ENCODE data around the gene CELSR2.

The CELSR2 gene

GRCh38 chr1:109270623-109271317 is 21.4 kb downstream of the CELSR2 start:
- Histone ChIP-seq H3K9me3 (ENCODE audit: control insufficient read depth, insufficient read depth, low read depth, low read length) (no peaks in the 10 kb centered on the region), H3K27ac (ENCODE audit: extremely low read depth, low read depth, low read length) (no peak overlapping the region), H3K4me1 (ENCODE audit: control insufficient read depth, insufficient read depth, low read length) (peaks cover 7% of the 10 kb centered on the region), H3K36me3 (ENCODE audit: control insufficient read depth in 2 of 2, insufficient read depth in 1 of 2, low read length in 2 of 2) (peaks cover 0 to 73% of the 10 kb centered on the region in 2 experiments; a peak in 1 of 3 replicates), H3K4me3 (ENCODE audit: low read depth, low read length) (no peak overlapping the region)
- ChIA-PET CTCF (no interaction called here), POLR2A (no interaction called here)
- no peak for TF ChIP-seq ZNF221 (tag by site-specific recombination; IDR thresholded peaks at IDR 0.05; ENCODE audit: borderline replicate concordance)
- TF ChIP-seq ZNF157 (tag by site-specific recombination; IDR thresholded peaks at IDR 0.05) = no peak
- TF ChIP-seq SCRT1 (tag by site-specific recombination; IDR thresholded peaks at IDR 0.05; ENCODE audit: borderline replicate concordance) = peak; percentile 54; the same call in 1 of the 2 replicates
- TF ChIP-seq ZNF777 (tag by site-specific recombination; IDR thresholded peaks at IDR 0.05; ENCODE audit: borderline replicate concordance) = no peak
- no peak for TF ChIP-seq ZNF76 (tag by site-specific recombination; IDR thresholded peaks at IDR 0.05; ENCODE audit: borderline replicate concordance, low read depth)
- TF ChIP-seq ZNF747 (tag by site-specific recombination; IDR thresholded peaks at IDR 0.05) = no peak

- TF ChIP-seq ZNF404 (tag by site-specific recombination; IDR thresholded peaks at IDR 0.05) (no peak), ZNF280D (tag by site-specific recombination; IDR thresholded peaks at IDR 0.05) (no peak), ZNF398 (tag by site-specific recombination; IDR thresholded peaks at IDR 0.05) (no peak)
- H3K9me3 ChIP-seq (ENCODE audit: control insufficient read depth, insufficient read depth, low read depth, low read length) = no peaks in the 10 kb centered on the region
- POLR2A ChIA-PET = no interaction called here
- H3K4me1 ChIP-seq (ENCODE audit: control insufficient read depth, insufficient read depth, low read length) = peaks cover 7% of the 10 kb centered on the region
- no peak overlapping the region for H3K27ac ChIP-seq (ENCODE audit: extremely low read depth, low read depth, low read length)
- H3K4me3 ChIP-seq (ENCODE audit: low read depth, low read length) = no peak overlapping the region
- CTCF ChIA-PET = no interaction called here
- H3K36me3 ChIP-seq (ENCODE audit: control insufficient read depth in 2 of 2, insufficient read depth in 1 of 2, low read length in 2 of 2) = peaks cover 0 to 67% of the 10 kb centered on the region in 2 experiments; a peak in 1 of 3 replicates
These were observed 22.1 kb downstream of the CELSR2 start for GRCh38 chr1:109271458-109271857.

- Histone ChIP-seq H3K36me3 (ENCODE audit: control insufficient read depth in 2 of 2, insufficient read depth in 1 of 2, low read length in 2 of 2) (peaks cover 0 to 64% of the 10 kb centered on the region in 2 experiments; a peak in 1 of 3 replicates), H3K27ac (ENCODE audit: extremely low read depth, low read depth, low read length) (no peak overlapping the region), H3K9me3 (ENCODE audit: control insufficient read depth, insufficient read depth, low read depth, low read length) (no peaks in the 10 kb centered on the region), H3K4me1 (ENCODE audit: control insufficient read depth, insufficient read depth, low read length) (peaks cover 7% of the 10 kb centered on the region), H3K4me3 (ENCODE audit: low read depth, low read length) (no peak overlapping the region)
- ChIA-PET POLR2A (no interaction called here), CTCF (interaction anchor here (1.4 to 1.8 kb wide), 2 partner anchors 8 to 126 kb away, joined by 7 to 9 read pairs; partner anchors contain the start of gene SORT1)
- TF ChIP-seq ZNF692 (tag by site-specific recombination; IDR thresholded peaks at IDR 0.05) = peak; percentile 22; the same call in 1 of the 2 replicates
- no peak for TF ChIP-seq ZNF473 (tag by site-specific recombination; IDR thresholded peaks at IDR 0.05)
- peak; percentile 41; the same call in 1 of the 2 replicates for TF ChIP-seq ZIC2 (tag by site-specific recombination; IDR thresholded peaks at IDR 0.05)
- peak; percentile 25; the same call in 1 of the 2 replicates for TF ChIP-seq ZFHX2 (tag by site-specific recombination; conservative IDR thresholded peaks at IDR 0.05)
These were observed 22.9 kb downstream of the CELSR2 start for GRCh38 chr1:109272021-109272799.
